Thoracic aorta (tissue), 2 donors: ENCODE measurements around the gene ST6GALNAC6. TPM values are rescaled to one million over a fixed set of nuclear protein-coding genes. Genes with fewer than 3 reads are reported as not detected.

ENCODE experiments used
- ATAC-seq: fragments of 150-250 bp; one replicate; pipeline ENCODE4 v1.8.0; 2017; ENCODE audit warnings: low read depth; ENCODE audit not compliant: insufficient number of reproducible peaks, low FRiP score
- DNase-seq: peaks from one replicate; pipeline ENCODE4 v3.0.0-alpha.2; 2020; ENCODE audit warnings: low spot score
- H3K27ac ChIP-seq, 2 donors: fragments of 200-600 bp; sonication (generic); 1 replicate in 1 of 2; 2 replicates in 1 of 2; pipeline ENCODE4 v1.5.1; 2016; ENCODE audit warnings: mild to moderate bottlenecking in 2 of 2, moderate library complexity in 2 of 2
- H3K27me3 ChIP-seq: fragments of 200-600 bp; sonication (generic); replicated peaks from 2 replicates; pipeline ENCODE4 v1.6.0; 2016; ENCODE audit warnings: mild to moderate bottlenecking; ENCODE audit not compliant: insufficient read depth
- H3K36me3 ChIP-seq: fragments of 200-600 bp; sonication (generic); one replicate; pipeline ENCODE4 v1.5.1; 2016
- H3K4me1 ChIP-seq, 2 donors: fragments of 200-600 bp; sonication (generic); 1 replicate in 1 of 2; 2 replicates in 1 of 2; pipeline versions ENCODE4 v1.5.1 to v1.6.0; 2016; ENCODE audit warnings: low read depth in 2 of 2, mild to moderate bottlenecking in 1 of 2; ENCODE audit not compliant: control insufficient read depth in 1 of 2
- H3K4me3 ChIP-seq: fragments of 200-600 bp; sonication (generic); 2 replicates; pipeline ENCODE4 v1.5.1; 2016; ENCODE audit warnings: mild to moderate bottlenecking
- H3K9me3 ChIP-seq: fragments of 200-600 bp; sonication (generic); 2 replicates; pipeline ENCODE4 v1.5.1; 2016
- total RNA-seq, 2 donors: library from RNA; depleted of rRNA; stranded (reverse); fragments of >200 nt; gene quantifications; one replicate each; pipeline versions ENCODE4 v1.1.0 to v1.2.3, GENCODE V29; 2016
- TF ChIP-seq, protein P1 (sequence below): fragments of 200-600 bp; sonication (generic); IDR thresholded peaks from one replicate; pipeline ENCODE4 v1.5.1; 2019; ENCODE audit warnings: antibody characterized with exemption

Gene ST6GALNAC6
- total RNA-seq, 2 donors from 2014 or later, result 140 to 221 TPM

DNA sequence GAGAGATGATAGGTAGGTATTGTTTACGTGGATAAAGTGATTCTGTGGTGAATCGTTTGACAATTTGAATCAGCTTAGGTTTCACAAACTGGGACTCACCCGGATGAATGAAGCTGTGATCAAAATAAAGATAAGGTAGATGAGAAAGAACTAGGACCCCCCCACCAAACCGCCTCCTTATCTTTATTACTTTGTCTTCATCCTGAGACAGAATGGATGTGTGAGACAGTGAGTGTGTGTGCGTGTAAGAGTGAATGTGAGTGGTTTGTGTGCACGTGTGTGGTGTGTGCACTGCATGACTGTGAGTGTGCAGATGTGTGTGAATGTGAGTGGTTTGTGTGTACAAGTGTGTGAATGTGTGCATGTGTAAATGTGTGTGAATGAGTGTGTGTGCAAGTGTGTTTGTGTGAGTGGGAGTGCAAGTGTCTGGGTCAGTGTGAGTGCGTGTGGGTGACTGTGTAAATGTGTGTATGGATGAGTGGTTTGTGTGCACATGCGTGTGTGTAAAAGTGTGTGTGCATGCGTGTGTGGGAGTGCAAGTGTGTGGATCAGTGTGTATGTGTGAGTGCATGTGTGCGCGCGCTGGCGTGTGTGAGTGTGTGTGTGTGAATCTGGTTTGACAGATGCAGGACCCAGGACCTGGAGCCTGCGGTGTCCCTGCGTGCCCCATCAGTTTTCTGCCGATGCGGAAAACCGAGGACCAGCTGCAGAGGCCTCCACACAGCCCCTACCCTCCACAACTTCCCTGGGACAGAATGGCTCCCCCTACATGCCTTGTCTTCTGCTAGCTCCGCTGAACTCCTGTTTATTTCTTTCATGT, 33.5 kb downstream of the ST6GALNAC6 start:
- ATAC-seq (no peak), DNase-seq (no peak)
- Histone ChIP-seq H3K9me3 (no peaks in the 10 kb centered on the region), H3K27ac (no peak overlapping the region), H3K27me3 (no peaks in the 10 kb centered on the region), H3K4me1 (peaks cover 12 to 26% of the 10 kb centered on the region in 2 donors), H3K36me3 (peaks cover 8% of the 10 kb centered on the region), H3K4me3 (no peak overlapping the region)
- TF ChIP-seq, protein P1, sequence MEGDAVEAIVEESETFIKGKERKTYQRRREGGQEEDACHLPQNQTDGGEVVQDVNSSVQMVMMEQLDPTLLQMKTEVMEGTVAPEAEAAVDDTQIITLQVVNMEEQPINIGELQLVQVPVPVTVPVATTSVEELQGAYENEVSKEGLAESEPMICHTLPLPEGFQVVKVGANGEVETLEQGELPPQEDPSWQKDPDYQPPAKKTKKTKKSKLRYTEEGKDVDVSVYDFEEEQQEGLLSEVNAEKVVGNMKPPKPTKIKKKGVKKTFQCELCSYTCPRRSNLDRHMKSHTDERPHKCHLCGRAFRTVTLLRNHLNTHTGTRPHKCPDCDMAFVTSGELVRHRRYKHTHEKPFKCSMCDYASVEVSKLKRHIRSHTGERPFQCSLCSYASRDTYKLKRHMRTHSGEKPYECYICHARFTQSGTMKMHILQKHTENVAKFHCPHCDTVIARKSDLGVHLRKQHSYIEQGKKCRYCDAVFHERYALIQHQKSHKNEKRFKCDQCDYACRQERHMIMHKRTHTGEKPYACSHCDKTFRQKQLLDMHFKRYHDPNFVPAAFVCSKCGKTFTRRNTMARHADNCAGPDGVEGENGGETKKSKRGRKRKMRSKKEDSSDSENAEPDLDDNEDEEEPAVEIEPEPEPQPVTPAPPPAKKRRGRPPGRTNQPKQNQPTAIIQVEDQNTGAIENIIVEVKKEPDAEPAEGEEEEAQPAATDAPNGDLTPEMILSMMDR, result no peak

DNA sequence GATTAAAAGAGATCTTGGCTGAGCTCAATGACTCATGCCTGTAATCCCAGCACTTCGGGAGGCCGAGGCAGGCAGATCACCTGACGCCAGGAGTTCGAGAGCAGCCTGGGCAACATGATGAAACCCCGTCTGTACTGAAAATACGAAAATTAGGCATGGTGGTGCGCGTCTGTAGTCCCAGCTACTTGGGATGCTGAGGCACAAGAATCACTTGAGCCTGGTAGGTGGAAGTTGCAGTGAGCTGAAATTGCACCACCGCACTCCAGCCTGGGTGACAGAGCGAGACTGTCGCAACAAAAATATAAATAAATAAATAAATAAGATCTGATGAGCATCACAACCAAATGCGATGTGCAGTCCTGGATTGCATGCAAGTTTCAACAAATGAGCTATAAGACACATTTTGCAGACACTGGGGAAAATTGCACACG, 36.2 kb downstream of the ST6GALNAC6 start:
- Histone ChIP-seq H3K4me3 (no peak overlapping the region), H3K36me3 (peaks cover 5% of the 10 kb centered on the region), H3K4me1 (peaks cover 30 to 47% of the 10 kb centered on the region in 2 donors), H3K27me3 (no peaks in the 10 kb centered on the region), H3K27ac (peak overlapping the region; percentile 74 to 78), H3K9me3 (no peaks in the 10 kb centered on the region)
- DNase-seq (no peak), ATAC-seq (no peak)
- TF ChIP-seq, protein P1, result no peak

DNA sequence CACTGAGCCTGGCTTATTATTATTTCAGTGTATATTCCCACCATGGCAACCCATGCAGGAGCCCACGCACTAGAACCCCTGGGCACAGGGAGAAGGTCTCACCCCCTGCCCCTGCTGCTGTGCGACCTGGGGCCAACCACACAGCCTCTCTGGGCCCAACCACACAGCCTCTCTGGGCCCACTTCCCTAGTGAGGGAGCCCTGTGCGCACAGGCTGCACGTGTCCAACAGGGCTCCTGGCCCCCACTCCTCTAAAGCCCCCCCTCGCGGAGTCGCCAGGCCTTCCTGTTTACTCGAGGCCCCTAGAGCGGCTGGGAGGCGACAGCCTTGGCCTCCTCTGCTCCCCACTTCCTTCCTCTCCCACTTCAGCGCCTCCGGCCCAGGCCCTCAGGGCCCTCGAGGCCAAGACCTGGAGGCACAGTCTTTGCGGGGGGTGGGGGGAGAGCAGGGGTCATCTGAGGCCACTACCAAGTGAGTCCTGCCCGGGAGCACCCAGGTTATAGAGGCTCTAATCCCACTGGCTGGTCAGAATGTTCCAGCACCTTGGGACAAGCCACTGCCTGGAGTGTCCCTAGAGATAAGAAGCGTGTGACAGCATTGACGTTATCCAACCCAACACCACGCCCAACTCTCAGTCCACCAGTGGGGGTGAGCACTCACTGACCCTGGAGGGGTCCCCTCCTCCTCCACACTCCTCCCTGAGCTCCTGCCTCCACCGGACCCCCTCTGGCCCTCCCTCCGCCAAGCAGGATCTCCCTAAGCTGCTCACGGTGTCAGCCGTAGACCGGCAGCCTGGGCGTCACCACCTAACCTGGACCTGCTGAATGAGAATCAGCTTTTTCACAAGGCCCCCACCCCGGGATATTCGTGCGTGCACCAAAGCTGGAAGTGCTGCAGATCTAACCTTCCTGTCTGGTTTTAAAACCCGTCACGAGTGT, 37.1 kb downstream of the ST6GALNAC6 start:
- Histone ChIP-seq H3K27ac (peak overlapping the region; percentile 74 to 78), H3K27me3 (no peaks in the 10 kb centered on the region), H3K4me3 (no peak overlapping the region), H3K9me3 (no peaks in the 10 kb centered on the region), H3K4me1 (peaks cover 39 to 55% of the 10 kb centered on the region in 2 donors), H3K36me3 (no peaks in the 10 kb centered on the region)
- DNase-seq (no peak), ATAC-seq (no peak)
- TF ChIP-seq, protein P1, result no peak

DNA sequence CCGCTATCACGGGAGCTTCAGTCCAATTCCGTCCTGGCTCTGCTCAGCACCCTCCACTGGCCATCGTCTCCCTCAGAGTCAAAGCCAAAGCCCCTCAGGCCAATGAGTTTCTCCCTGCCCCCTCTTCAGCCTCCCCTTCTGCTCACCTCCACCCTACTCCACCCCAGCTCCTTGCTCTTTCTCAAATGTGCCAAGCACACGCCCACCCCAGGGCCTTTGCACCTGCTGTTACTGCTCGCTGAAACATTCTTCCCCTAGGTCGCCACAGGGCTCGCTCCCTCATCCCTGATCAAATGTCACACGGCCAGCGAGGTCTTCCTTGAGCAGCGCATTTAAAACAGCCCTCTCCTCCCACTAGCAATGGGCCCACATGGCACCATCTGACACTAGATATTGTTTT, 38.6 kb downstream of the ST6GALNAC6 start:
- H3K9me3 ChIP-seq, result no peaks in the 10 kb centered on the region
- no peaks in the 10 kb centered on the region for H3K27me3 ChIP-seq
- DNase-seq (no peak), ATAC-seq (no peak)
- no peaks in the 10 kb centered on the region for H3K36me3 ChIP-seq
- TF ChIP-seq, protein P1, result no peak
- H3K4me1 ChIP-seq, result peaks cover 40 to 71% of the 10 kb centered on the region in 2 donors
- H3K4me3 ChIP-seq, result no peak overlapping the region
- H3K27ac ChIP-seq, result peak overlapping the region; percentile 63 to 95

DNA sequence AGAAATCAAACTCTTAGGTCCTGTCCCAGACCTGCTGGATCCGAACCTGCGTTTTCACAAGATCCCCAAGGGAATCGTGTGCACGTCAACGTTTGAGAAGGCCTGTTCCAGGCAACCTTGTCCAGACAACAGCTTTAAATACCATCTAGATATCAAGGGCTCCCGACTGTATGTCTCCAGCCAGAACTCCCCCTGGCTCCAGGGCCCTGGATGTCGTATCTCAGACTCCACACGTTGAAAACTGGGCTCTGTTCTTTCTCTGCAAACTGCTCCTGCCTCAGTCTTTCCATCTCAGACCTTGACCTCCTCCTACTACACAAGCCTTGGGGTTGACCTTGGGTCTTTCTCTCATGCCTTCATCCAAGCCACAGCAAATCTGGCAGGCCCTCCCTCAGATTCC, 39.1 kb downstream of the ST6GALNAC6 start:
- H3K4me3 ChIP-seq, result no peak overlapping the region
- TF ChIP-seq, protein P1, result no peak
- no peaks in the 10 kb centered on the region for H3K36me3 ChIP-seq
- H3K4me1 ChIP-seq, result peaks cover 40 to 76% of the 10 kb centered on the region in 2 donors
- peak overlapping the region; percentile 63 to 95 for H3K27ac ChIP-seq
- DNase-seq, result no peak
- no peaks in the 10 kb centered on the region for H3K9me3 ChIP-seq
- H3K27me3 ChIP-seq, result no peaks in the 10 kb centered on the region
- ATAC-seq, result peak; percentile 17
